GM18519 (cell line): Measurements from ENCODE around the gene UCN.
"Not testable (repeated sequence)": the region's sequence is repeated elsewhere in the genome, so short reads cannot be mapped to it uniquely, and the experiment has no call there.

Experiments
- ATAC-seq: cut with Tn5 transposase; IDR thresholded peaks from one replicate; pipeline ENCODE4 v1.9.1; 2021; ENCODE audit warnings: mild to moderate bottlenecking, moderate library complexity; ENCODE audit not compliant: unreplicated experiment, low FRiP score

The UCN gene

GRCh38 chr2:27316655-27317412 lies 8.6 kb upstream of the UCN start:
- ATAC-seq, result no peak

DNA sequence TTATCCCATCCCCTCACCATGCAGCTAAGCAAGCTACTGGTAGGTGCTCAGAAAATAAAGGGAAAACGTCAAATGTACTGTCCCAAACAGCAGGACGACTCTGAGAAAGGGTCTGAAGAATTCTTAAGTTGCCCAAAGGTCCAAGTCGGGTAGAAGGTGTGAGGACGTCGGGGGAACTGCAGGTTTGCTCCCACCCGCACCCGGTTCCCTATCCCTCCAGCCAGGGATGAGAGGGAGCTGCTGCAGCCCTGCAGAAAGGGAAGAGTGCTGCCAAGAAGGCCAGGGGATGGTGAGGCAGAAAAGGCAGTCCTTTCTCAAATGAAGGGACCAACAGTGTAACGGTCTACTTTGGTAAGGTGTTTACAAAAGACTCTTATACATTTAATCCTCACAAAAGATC lies 6.9 kb upstream of the UCN start:
- no peak for ATAC-seq

DNA sequence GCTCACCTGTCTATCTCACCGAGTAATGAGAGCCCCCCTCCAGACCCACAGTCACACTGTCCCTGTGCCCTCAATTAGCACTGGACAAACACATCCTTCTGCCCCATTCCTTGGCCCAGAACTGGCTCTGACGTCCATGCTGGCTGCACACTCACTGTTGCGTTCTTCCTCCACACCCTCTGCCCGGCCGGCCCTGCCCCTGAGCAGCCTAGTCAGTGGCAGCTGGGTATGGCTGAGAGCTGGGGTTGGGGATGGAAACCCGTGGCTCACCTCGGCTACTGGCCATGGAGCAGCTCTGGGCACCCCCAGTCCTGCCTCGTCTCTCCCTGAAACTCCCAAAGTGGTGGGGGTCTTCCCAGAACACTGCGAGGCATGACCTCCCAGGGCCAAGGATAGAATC lies 6.5 kb upstream of the UCN start:
- no peak for ATAC-seq

DNA sequence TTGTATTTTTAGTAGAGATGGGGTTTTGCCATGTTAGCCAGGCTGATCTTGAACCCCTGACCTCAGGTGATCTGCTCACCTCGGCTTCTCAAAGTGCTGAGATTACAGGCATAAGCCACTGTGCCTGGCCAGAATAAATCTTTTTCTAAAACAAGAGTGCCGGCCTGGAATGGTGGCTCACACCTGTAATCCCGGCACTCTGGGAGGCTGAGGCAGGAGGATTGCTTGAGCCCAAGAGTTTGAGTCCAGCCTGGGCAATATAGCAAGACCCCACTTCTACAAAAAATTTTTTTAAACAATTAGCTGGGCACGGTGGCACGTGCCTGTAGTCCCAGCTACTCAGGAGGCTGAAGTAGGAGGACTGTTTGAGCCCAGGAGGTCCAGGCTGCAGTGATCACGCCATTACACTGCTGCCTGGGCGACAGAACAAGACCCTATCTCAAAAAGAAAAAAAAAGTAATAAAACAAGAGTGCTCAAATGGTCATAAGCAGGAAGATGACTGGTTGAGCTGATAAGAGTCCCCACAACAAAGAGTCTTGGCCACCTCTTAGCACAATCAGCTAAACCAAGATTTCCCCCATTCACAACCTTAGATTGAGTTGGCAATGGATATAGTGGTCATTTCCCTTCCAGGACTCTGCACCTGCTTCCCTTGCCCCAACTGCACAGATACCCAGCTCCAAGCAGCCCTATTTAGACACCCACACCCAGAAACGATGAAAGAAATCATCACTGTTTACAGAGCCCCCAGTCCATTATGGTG lies 5.8 kb upstream of the UCN start:
- no peak for ATAC-seq

GRCh38 chr2:27312152-27312551 lies 3.9 kb upstream of the UCN start:
- no peak for ATAC-seq

GRCh38 chr2:27309651-27310050 lies 1.4 kb upstream of the UCN start:
- ATAC-seq, result no peak

GRCh38 chr2:27307545-27308358 lies 493 bp downstream of the UCN start:
- no peak for ATAC-seq

DNA sequence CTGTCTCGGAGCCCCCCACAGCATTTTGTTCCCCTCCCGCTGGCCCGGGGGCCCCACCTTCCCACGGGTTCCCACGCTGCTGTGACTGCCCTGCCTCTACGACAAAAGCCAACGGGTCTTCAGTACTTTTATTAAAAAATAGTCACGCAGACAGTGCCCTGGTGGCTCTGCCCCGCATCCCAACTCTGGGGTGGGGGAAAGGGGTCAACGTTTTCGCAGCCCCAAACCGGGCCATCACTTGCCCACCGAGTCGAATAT lies 1.0 kb downstream of the UCN start:
- ATAC-seq, result no peak

DNA sequence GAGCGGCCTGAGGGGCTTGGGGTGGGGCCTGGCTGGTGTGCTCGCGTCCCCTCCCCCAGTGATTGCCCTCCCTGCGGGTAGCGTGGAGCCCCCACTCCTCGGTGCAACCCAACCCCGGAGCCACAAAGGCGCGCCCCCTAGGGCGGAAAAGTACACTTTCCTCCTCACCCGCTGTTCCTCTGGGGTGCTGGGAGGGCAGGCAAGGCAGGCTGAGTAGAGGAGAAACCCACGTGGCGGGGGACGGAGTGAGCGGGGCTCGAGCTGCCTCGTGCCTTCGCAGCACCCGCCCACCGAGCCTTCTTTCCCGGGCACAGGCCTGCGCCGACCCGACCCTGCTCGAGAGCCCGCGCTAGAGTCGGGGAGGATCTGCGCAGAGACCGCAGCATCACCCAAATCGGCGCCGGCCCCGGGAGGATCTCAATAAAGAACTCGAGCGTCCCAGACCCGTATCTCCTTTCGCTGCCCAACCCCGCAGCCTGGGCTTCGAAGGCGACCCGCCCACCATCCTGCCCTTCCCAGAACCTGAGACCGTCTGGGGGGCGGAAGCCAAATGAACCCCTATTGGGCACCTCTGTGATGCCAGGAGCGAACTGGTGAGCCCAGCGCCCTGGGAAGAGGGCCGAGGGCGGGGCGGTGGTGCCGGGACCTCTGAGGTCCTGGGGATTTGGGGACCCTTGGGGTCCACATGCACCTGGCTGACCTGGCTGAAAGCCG lies 1.5 kb downstream of the UCN start:
- no peak for ATAC-seq

DNA sequence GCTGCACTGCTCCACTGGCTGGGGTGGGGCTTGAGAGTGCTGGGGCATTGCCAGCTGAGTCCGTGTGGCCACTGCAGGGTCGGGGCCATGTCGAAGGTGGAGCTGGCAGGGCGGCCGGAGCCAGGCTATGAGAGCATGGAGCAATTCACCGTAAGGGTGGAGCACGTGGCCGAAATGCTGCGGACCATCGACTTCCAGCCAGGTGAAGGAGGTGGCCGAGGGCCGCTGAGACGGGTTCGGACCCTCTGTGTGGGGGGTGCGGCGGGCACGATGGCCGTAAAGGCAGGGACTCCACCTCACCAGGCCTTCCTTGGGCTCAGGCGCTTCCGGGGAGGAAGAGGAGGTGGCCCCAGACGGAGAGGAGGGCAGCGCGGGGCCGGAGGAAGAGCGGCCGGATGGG lies 2.1 kb downstream of the UCN start:
- no peak for ATAC-seq

- no peak for ATAC-seq
Observed at GRCh38 chr2:27305516-27305915, 2.7 kb downstream of the UCN start.

DNA sequence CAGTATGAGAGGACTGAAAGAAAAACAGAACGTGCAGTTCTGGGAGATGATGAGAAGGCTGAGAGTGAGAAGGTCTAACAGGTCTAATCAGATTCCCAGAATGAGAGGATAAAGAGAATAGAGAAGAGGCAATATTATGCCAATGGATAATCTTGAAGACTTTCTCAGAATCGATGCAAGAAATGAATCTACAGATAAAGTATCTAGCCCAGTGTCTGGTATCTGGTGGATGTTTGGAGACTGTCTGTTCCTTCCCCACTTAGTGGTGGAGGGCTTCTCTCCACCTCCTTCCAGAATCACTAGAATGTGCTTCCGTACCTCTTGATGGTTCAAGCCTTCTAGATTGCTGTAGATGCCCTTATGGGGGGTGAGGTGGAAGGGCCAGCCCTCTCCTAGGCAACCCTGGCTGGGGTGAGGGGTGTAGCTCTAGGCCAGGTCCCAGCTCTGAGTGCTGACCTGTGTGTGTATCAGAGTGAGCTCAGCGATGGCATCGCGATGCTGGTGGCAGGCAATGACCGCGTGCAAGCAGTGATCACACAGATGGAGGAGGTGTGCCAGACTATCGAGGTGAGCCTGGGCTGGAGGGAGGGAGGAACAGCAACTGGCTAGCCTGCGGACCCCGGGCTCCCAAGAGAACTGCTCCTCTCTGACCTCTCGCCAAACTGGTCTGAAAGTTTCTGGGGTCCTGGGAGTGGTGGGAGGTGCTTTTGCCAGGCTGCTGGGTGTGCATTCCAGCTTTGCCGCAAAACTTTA lies 3.6 kb downstream of the UCN start:
- ATAC-seq, result no peak

GRCh38 chr2:27303093-27304025 lies 4.9 kb downstream of the UCN start:
- no peak for ATAC-seq

DNA sequence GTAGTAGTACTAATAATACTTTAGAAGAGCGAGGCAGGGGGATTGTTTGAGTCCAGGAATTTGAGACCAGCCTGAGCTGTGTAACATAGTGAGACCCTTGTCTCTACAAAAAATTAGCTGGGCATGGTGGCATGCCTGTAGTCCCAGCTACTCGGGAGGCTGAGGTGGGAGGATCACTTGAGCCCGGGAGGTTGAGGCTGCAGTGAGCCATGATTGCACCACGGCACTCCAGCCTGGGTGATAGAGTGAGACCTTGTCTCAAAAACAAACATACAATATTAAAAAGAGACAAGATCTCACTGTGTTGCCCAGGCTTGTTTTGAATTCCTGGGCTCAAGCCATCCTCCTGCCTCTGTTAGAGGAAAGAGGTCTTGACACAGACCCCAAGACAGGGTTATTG lies 7.6 kb downstream of the UCN start:
- not testable (repeated sequence) for ATAC-seq

- ATAC-seq, result no peak
Observed at GRCh38 chr2:27298391-27299080, 9.7 kb downstream of the UCN start.

DNA sequence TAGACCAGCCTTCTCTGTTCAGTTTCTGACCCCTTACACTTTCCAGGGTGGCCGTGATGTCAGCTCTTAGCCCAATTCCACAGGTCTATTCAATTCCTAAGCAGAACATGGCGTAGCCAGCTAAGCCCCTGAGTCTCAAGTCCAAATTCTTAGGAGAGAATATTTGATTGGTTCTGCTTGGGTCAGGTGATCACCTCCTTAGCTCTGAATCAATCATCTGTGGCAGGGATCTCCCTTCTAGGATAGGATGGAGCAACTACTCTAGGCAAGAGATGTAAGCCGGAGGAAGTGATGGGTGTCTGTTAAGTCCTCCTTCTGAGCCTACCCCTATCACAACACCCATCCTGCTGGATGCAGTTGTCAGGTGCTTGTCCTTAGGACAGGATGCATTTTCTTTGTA lies 11.1 kb downstream of the UCN start:
- no peak for ATAC-seq

GRCh38 chr2:27296481-27296880 lies 11.8 kb downstream of the UCN start:
- ATAC-seq, result no peak

DNA sequence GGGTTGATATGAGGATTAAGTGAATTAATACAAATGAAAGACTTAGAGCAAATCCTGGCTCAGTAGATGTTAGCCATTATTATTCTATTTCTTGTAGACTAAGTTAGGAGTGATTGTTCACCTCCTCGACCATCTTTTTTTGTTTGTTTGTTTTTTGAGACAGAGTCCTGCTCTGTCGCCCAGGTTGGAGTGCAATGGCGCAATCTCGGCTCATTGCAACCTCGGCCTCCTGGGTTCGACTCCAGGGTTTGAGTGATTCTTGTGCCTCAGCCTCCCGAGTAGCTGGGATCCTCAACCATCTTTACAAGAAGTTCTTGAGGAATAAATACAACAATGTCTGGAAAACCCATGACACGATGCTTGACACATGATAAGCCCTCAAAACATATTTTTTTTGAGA lies 13.3 kb downstream of the UCN start:
- no peak for ATAC-seq

DNA sequence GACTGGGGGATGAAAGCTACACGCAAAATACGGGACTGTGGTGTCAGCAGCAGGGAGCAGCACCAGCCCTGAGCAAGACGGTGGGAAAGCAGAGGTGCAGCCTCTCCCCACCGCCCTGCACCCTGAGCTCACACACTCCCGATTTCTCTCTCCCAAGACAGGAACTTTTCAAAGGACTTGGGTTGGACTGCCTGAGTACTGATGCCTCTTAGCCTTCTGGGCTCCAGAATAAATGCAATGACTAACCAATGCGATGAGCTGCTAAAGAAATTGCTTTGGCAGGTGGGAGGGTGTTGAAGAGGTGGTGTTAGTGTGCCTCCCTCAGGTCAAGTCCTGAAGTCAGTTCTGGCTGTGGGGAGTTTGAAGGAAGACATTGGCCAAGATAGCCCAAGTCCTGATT lies 16.4 kb downstream of the UCN start:
- no peak for ATAC-seq
